ENCODE measurements around the gene NUCKS1.

NUCKS1 gene

GRCh38 chr1:205699416-205699815 lies 50.6 kb downstream of the NUCKS1 start:
- DNase-seq (ENCODE audit: low read depth), result no peak

- no peak for DNase-seq (ENCODE audit: low read depth)
These were observed 51.1 kb downstream of the NUCKS1 start for GRCh38 chr1:205698921-205699320.

- DNase-seq (ENCODE audit: low read depth), result no peak
These were observed 56.5 kb downstream of the NUCKS1 start for GRCh38 chr1:205693421-205693991.

GRCh38 chr1:205692423-205692822 lies 57.6 kb downstream of the NUCKS1 start:
- peak; percentile 77 for DNase-seq (ENCODE audit: low read depth)

- DNase-seq (ENCODE audit: low read depth), result no peak
These were observed 59.7 kb downstream of the NUCKS1 start for GRCh38 chr1:205690122-205690756.

GRCh38 chr1:205689479-205689878 lies 60.5 kb downstream of the NUCKS1 start:
- DNase-seq (ENCODE audit: low read depth), result no peak

- DNase-seq (ENCODE audit: low read depth), result no peak
These were observed 61.6 kb downstream of the NUCKS1 start for GRCh38 chr1:205688171-205689080.

- DNase-seq (ENCODE audit: low read depth), result no peak
These were observed 62.7 kb downstream of the NUCKS1 start for GRCh38 chr1:205687242-205687641.

GRCh38 chr1:205681364-205681763 lies 68.6 kb downstream of the NUCKS1 start:
- no peak for DNase-seq (ENCODE audit: low read depth)

- DNase-seq (ENCODE audit: low read depth), result no peak
These were observed 69.7 kb downstream of the NUCKS1 start, which contains the start of gene SLC45A3 for GRCh38 chr1:205680073-205680851. Gene SLC45A3 (minus strand): TSS chr1:205680509. CDS start chr1:205664656, 15,853 bp downstream.

GRCh38 chr1:205678286-205679111 lies 71.5 kb downstream of the NUCKS1 start:
- DNase-seq (ENCODE audit: low read depth), result peak; percentile 84

- no peak for DNase-seq (ENCODE audit: low read depth)
These were observed 72.8 kb downstream of the NUCKS1 start for GRCh38 chr1:205677167-205677566.

GRCh38 chr1:205676597-205676996 lies 73.4 kb downstream of the NUCKS1 start:
- DNase-seq (ENCODE audit: low read depth), result no peak

- DNase-seq (ENCODE audit: low read depth), result no peak
These were observed 74.0 kb downstream of the NUCKS1 start for GRCh38 chr1:205676002-205676401.

GRCh38 chr1:205675247-205675646 lies 74.7 kb downstream of the NUCKS1 start:
- DNase-seq (ENCODE audit: low read depth), result no peak

GRCh38 chr1:205672970-205673369 lies 77.0 kb downstream of the NUCKS1 start:
- no peak for DNase-seq (ENCODE audit: low read depth)

GRCh38 chr1:205672395-205672889 lies 77.5 kb downstream of the NUCKS1 start:
- DNase-seq (ENCODE audit: low read depth), result no peak

- no peak for DNase-seq (ENCODE audit: low read depth)
These were observed 79.2 kb downstream of the NUCKS1 start for GRCh38 chr1:205670611-205671430.

- no peak for DNase-seq (ENCODE audit: low read depth)
These were observed 79.9 kb downstream of the NUCKS1 start for GRCh38 chr1:205670150-205670446.
